HepG2 (cell line): ENCODE results near the gene MYADML2. TPM values are rescaled to one million over a fixed set of nuclear protein-coding genes. Genes with fewer than 3 reads are reported as not detected.
A peak's percentile ranks its signal among the peaks of the same experiment; 100 is the strongest.

ENCODE experiments used
- ATRX ChIP-seq: sonication (generic); formaldehyde crosslinking; IDR thresholded peaks from 2 replicates; pipeline ENCODE4 v1.4.0; 2020; ENCODE audit warnings: missing genetic modification reagents, borderline replicate concordance
- FIP1L1 ChIP-seq: fragments of 200-400 bp; formaldehyde crosslinking; IDR thresholded peaks from 2 replicates; pipeline ENCODE4 v1.6.1; 2018; ENCODE audit warnings: low read depth, mild to moderate bottlenecking, low read length, moderate library complexity, borderline replicate concordance; ENCODE audit not compliant: insufficient read depth
- FOXA1 ChIP-seq, 2 experiments: fragments of 450-650 bp in 1 of 2; sonication (generic) in 1 of 2; formaldehyde crosslinking in 1 of 2; IDR thresholded peaks; 2 replicates each; pipeline versions ENCODE4 v1.4.0 to v1.6.1; 2016 to 2020; ENCODE audit warnings: missing genetic modification reagents in 1 of 2
- JDP2 ChIP-seq: sonication (generic); formaldehyde crosslinking; IDR thresholded peaks from 2 replicates; pipeline ENCODE4 v1.8.1; 2022; ENCODE audit warnings: missing genetic modification reagents, borderline replicate concordance
- KLF16 ChIP-seq, 2 experiments: sonication (generic) in 1 of 2; formaldehyde crosslinking in 1 of 2; IDR thresholded peaks; 2 replicates each; pipeline versions ENCODE4 v1.6.1 to v1.8.0; 2016 to 2023; ENCODE audit warnings: missing genetic modification reagents in 2 of 2, missing compliant biosample characterization in 1 of 2
- NR2C2 ChIP-seq: sonication (generic); formaldehyde crosslinking; IDR thresholded peaks from 2 replicates; pipeline ENCODE4 v1.4.0; 2020; ENCODE audit warnings: missing genetic modification reagents, mild to moderate bottlenecking, moderate library complexity, borderline replicate concordance
- SRY ChIP-seq: sonication (generic); formaldehyde crosslinking; IDR thresholded peaks from 2 replicates; pipeline ENCODE4 v1.8.0; 2022; ENCODE audit warnings: mild to moderate bottlenecking, missing genetic modification reagents
- ZBTB1 ChIP-seq: sonication (generic); formaldehyde crosslinking; IDR thresholded peaks from 2 replicates; pipeline ENCODE4 v1.4.0; 2020; ENCODE audit warnings: missing genetic modification reagents, borderline replicate concordance
- ZNF101 ChIP-seq: sonication (generic); formaldehyde crosslinking; IDR thresholded peaks from 2 replicates; pipeline ENCODE4 v1.4.0; 2020; ENCODE audit warnings: mild to moderate bottlenecking, low read depth, missing genetic modification reagents, borderline replicate concordance
- ZNF337 ChIP-seq: sonication (generic); formaldehyde crosslinking; IDR thresholded peaks from 2 replicates; pipeline ENCODE4 v1.5.1; 2020; ENCODE audit warnings: missing genetic modification reagents, low read depth, mild to moderate bottlenecking, borderline replicate concordance
- ZNF367 ChIP-seq: sonication (generic); formaldehyde crosslinking; IDR thresholded peaks from 2 replicates; pipeline ENCODE4 v1.4.0; 2020; ENCODE audit warnings: missing genetic modification reagents, borderline replicate concordance
- ZNF501 ChIP-seq: sonication (generic); formaldehyde crosslinking; IDR thresholded peaks from 2 replicates; pipeline ENCODE4 v1.5.1; 2020; ENCODE audit warnings: mild to moderate bottlenecking, moderate library complexity, missing genetic modification reagents
- ZNF543 ChIP-seq: sonication (generic); formaldehyde crosslinking; IDR thresholded peaks from 2 replicates; pipeline ENCODE4 v1.4.0; 2020; ENCODE audit warnings: mild to moderate bottlenecking, missing genetic modification reagents
- ZNF724P ChIP-seq: sonication (generic); formaldehyde crosslinking; IDR thresholded peaks from 2 replicates; pipeline ENCODE4 v1.8.0; 2022; ENCODE audit warnings: missing genetic modification reagents, borderline replicate concordance
- ZNF747 ChIP-seq: sonication (generic); formaldehyde crosslinking; IDR thresholded peaks from 2 replicates; pipeline ENCODE4 v1.8.1; 2023; ENCODE audit warnings: missing genetic modification reagents, mild to moderate bottlenecking, borderline replicate concordance
- ZSCAN20 ChIP-seq: sonication (generic); formaldehyde crosslinking; IDR thresholded peaks from 2 replicates; pipeline ENCODE4 v1.4.0; 2020; ENCODE audit warnings: missing genetic modification reagents, mild to moderate bottlenecking, borderline replicate concordance
- polyA plus RNA-seq, 8 experiments: library from polyadenylated mRNA; depleted of rRNA in 3 of 8; stranded (reverse) in 7 of 8; unstranded in 1 of 8; fragments of >200 nt; fragmentation: Illumina TruSeq in 4 of 8; extraction: Trizol in 4 of 8; gene quantifications; 2 replicates each; pipeline versions ENCODE4 v1.2.1 to v1.2.3, GENCODE V29; 2011 to 2016; ENCODE audit warnings: low read depth in 4 of 8, missing spikeins in 1 of 8, mixed read lengths in 1 of 8; ENCODE audit not compliant: insufficient read depth in 1 of 8
- total RNA-seq, 5 experiments: library from RNA; depleted of rRNA; stranded (reverse); fragments of >200 nt; fragmentation: Illumina TruSeq; extraction: Trizol; gene quantifications; 2 replicates each; pipeline ENCODE4 v1.2.3, GENCODE V29; 2016; ENCODE audit warnings: low read depth in 1 of 5
- TF ChIP-seq, protein P1 (sequence below): sonication (generic); formaldehyde crosslinking; IDR thresholded peaks from 2 replicates; pipeline ENCODE4 v1.4.0; 2020; ENCODE audit warnings: missing genetic modification reagents, borderline replicate concordance
- TF ChIP-seq, protein P2 (sequence below): IDR thresholded peaks from 2 replicates; pipeline ENCODE4 v1.6.1; 2016; ENCODE audit warnings: low read depth
- TF ChIP-seq, protein P3 (sequence below): sonication (generic); formaldehyde crosslinking; IDR thresholded peaks from 2 replicates; pipeline ENCODE4 v1.8.0; 2022; ENCODE audit warnings: mild to moderate bottlenecking, missing genetic modification reagents, borderline replicate concordance
- TF ChIP-seq, protein P4 (sequence below): sonication (generic); formaldehyde crosslinking; IDR thresholded peaks from 2 replicates; pipeline ENCODE4 v1.8.0; 2022; ENCODE audit warnings: missing genetic modification reagents, mild to moderate bottlenecking, inconsistent platforms, borderline replicate concordance

The MYADML2 gene
- total and polyA plus RNA-seq, 2 of the 13 experiments (the other 11 are each of a cell fraction or from before 2014, with no cell fraction given), result not detected

DNA sequence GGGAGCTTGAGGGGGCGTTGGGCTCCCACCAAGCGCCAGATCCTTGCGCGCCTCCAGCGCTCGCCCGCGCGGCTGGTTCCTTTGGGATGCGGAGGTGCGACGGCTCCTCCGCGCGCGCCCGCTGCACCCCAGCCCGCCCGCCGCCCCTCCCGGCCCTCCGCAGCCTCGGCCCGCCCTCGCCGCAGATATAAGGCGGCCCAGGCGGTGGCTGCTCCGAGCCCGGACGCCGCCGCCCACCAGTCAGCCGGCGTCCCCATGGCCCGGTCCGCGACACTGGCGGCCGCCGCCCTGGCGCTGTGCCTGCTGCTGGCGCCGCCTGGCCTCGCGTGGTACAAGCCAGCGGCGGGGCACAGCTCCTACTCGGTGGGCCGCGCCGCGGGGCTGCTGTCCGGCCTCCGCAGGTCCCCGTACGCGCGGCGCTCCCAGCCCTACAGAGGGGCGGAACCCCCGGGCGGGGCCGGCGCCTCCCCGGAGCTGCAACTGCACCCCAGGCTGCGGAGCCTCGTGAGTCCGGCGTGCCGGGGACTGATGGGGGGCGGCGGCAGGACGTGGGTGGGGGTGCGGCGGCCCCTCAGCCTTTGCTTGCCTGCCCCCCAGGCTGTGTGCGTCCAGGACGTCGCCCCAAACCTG, 44.9 kb downstream of the MYADML2 start, which contains the start of gene NPB (continued):
- TF ChIP-seq, protein P1, sequence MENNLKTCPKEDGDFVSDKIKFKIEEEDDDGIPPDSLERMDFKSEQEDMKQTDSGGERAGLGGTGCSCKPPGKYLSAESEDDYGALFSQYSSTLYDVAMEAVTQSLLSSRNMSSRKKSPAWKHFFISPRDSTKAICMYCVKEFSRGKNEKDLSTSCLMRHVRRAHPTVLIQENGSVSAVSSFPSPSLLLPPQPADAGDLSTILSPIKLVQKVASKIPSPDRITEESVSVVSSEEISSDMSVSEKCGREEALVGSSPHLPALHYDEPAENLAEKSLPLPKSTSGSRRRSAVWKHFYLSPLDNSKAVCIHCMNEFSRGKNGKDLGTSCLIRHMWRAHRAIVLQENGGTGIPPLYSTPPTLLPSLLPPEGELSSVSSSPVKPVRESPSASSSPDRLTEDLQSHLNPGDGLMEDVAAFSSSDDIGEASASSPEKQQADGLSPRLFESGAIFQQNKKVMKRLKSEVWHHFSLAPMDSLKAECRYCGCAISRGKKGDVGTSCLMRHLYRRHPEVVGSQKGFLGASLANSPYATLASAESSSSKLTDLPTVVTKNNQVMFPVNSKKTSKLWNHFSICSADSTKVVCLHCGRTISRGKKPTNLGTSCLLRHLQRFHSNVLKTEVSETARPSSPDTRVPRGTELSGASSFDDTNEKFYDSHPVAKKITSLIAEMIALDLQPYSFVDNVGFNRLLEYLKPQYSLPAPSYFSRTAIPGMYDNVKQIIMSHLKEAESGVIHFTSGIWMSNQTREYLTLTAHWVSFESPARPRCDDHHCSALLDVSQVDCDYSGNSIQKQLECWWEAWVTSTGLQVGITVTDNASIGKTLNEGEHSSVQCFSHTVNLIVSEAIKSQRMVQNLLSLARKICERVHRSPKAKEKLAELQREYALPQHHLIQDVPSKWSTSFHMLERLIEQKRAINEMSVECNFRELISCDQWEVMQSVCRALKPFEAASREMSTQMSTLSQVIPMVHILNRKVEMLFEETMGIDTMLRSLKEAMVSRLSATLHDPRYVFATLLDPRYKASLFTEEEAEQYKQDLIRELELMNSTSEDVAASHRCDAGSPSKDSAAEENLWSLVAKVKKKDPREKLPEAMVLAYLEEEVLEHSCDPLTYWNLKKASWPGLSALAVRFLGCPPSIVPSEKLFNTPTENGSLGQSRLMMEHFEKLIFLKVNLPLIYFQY (CRISPR knock-in tag), result 0 out of 2 replicates have a peak, but pooled peaks have one; percentile 14
- TF ChIP-seq NR2C2 (CRISPR knock-in tag) (0 out of 2 replicates have a peak, but pooled peaks have one; percentile 15), ZNF367 (CRISPR knock-in tag) (no peak), ZSCAN20 (no peak), ZNF501 (CRISPR knock-in tag) (no peak), FOXA1 (IDR thresholded peaks at IDR 0.05) (no peak), FOXA1 (CRISPR knock-in tag; IDR thresholded peaks at IDR 0.05) (no peak), FIP1L1 (no peak), ZNF337 (CRISPR knock-in tag) (no peak), ZNF747 (CRISPR knock-in tag) (no peak), ZBTB1 (peak; percentile 16; the same call in 1 of the 2 replicates), JDP2 (CRISPR knock-in tag) (no peak), ATRX (CRISPR knock-in tag) (no peak), ZNF543 (CRISPR knock-in tag) (0 out of 2 replicates have a peak, but pooled peaks have one; percentile 24), KLF16 (CRISPR knock-in tag; IDR thresholded peaks at IDR 0.05) (0 out of 4 replicates have a peak, but pooled peaks of 1 of the 2 experiments have one; percentile 32), SRY (no peak; the same call in 1 of the 2 replicates), ZNF724P (CRISPR knock-in tag) (peak; percentile 94; the same call in 1 of the 2 replicates), ZNF101 (no peak)
- TF ChIP-seq, protein P2, sequence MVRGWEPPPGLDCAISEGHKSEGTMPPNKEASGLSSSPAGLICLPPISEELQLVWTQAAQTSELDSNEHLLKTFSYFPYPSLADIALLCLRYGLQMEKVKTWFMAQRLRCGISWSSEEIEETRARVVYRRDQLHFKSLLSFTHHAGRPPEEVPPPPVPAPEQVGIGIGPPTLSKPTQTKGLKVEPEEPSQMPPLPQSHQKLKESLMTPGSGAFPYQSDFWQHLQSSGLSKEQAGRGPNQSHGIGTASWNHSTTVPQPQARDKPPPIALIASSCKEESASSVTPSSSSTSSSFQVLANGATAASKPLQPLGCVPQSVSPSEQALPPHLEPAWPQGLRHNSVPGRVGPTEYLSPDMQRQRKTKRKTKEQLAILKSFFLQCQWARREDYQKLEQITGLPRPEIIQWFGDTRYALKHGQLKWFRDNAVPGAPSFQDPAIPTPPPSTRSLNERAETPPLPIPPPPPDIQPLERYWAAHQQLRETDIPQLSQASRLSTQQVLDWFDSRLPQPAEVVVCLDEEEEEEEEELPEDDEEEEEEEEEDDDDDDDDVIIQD (CRISPR knock-in tag), result no peak
- TF ChIP-seq, protein P3, sequence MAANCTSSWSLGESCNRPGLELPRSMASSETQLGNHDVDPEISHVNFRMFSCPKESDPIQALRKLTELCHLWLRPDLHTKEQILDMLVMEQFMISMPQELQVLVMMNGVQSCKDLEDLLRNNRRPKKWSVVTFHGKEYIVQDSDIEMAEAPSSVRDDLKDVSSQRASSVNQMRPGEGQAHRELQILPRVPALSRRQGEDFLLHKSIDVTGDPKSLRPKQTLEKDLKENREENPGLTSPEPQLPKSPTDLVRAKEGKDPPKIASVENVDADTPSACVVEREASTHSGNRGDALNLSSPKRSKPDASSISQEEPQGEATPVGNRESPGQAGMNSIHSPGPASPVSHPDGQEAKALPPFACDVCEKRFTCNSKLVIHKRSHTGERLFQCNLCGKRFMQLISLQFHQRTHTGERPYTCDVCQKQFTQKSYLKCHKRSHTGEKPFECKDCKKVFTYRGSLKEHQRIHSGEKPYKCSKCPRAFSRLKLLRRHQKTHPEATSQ (CRISPR knock-in tag), result peak; percentile 52; the same call in 1 of the 2 replicates
- TF ChIP-seq, protein P4, sequence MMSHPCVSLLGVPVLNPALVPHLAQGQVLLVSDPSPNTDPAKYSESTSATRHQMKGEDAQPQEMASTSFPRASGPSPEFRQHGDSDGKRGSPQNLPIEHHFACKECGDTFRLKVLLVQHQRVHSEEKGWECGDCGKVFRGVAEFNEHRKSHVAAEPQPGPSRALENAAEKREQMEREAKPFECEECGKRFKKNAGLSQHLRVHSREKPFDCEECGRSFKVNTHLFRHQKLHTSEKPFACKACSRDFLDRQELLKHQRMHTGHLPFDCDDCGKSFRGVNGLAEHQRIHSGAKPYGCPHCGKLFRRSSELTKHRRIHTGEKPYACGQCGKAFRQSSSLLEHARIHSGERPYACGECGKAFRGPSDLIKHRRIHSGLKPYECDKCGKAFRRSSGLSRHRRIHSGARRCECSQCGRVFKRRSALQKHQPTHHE (CRISPR knock-in tag), result no peak
